NCI-H226 (cell line): ENCODE results near the gene NTN3.

Source experiments
- DNase-seq: peaks from one replicate; pipeline ENCODE4 v3.0.0-alpha.2; 2015

Gene NTN3

DNA sequence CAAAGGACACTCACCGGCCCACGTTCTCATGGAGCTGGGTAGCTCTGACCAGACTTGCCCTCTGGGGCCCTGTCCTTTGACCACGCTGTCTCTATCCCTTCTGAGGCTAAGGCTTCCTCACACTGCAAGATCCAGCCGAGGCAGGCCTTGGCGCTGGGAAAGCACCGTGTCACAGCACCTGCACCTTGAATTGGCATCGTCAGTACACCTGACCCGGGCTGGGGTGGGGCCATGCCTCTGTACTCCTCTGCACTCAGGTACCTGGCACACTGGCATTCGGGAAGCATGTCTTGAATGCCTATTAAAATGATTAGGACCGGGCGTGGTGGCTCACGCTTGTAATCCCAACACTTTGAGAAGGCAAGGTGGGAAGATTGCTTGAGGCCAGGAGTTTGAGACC is 9.9 kb downstream of the NTN3 start:
- DNase-seq = no peak

DNA sequence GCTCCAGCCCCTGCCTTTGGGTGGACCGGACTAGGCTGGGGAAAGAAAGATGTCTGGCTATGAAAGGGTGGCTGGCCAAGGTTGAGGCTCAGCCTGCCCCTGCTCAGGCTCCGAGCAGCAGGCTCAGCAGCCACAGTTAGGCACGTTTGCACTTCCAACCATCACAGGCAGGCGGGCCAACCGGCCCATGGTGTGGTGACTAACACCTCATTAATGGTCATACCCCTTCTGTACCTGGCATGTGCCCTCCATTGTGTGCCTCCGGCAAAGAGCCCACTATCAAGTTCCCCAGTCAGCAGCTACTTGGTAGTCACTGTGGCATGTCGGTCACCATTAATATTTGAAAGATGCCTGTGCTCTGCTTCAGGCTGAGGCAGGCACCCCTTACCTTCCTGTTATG is 10.6 kb downstream of the NTN3 start:
- DNase-seq = no peak

DNA sequence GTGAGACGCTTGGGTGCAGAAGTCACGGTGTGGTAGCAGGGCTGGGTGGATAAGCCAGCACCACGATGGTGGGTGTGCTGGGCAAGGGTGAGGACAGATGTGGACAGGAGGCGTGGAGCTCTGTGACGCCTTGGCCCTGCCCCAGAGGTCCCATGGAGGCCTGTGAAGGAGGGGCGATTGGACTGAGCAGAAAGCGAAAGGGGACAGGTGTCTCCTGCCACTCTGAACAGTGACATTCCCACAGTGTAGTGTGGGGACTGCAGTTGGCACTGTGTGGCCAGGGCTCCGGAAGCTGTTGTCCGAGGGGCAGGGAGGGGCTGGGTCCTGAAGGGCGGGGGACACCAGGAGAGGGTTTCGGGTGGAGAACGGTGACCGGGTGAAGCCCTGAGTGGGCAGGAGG is 11.2 kb downstream of the NTN3 start:
- no peak for DNase-seq

DNA sequence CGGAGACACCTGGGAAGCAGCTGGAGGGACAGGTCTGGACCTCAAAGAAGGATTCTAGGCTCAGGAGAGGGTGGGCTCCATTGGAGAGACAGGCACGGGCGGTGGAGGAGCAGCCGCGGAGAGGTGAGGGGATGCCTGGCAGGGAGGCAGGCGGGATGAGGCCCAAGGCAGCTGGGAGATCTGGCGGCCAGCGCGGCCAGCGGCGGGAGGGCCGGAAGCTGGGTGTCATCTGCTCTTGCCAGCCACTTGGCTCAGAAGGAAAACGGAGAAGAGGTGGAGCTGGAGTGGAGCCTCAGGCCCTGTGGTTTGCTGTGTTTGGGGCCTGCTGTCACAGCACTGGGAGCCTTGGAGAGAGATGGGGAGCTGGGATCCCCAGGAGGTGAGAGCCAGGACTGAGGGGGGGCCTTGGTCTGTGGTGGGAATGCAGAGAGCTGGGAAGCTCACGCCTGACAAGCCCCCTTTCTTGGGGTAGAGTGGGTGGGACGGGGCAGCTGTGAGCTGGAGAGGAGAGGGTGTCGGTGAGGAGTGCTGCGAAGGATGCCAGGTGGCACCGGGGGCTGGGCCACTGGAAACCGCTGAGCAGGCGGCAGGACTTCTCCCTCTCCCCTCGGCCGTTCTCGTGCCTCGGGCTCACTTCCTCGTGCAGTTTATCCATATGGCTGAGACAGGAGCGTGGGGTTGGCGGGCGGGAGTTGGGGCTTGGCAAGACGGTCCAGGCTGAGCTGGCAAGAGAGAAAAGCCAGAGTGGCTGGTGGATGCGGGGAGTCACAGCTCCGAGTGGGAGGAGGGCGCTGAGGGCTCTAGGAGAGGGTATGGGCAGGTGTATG is 11.8 kb downstream of the NTN3 start:
- no peak for DNase-seq

- no peak for DNase-seq
Observed at GRCh38 chr16:2483939-2484897, 13.1 kb downstream of the NTN3 start.

- DNase-seq = no peak
Observed at GRCh38 chr16:2484898-2485508, 13.9 kb downstream of the NTN3 start.

GRCh38 chr16:2485811-2486507 is 14.9 kb downstream of the NTN3 start:
- DNase-seq = no peak

GRCh38 chr16:2486645-2487516 is 15.8 kb downstream of the NTN3 start:
- DNase-seq = no peak

- DNase-seq = no peak
Observed at GRCh38 chr16:2487517-2487842, 16.4 kb downstream of the NTN3 start.

- no peak for DNase-seq
Observed at GRCh38 chr16:2487903-2488531, 16.9 kb downstream of the NTN3 start.

DNA sequence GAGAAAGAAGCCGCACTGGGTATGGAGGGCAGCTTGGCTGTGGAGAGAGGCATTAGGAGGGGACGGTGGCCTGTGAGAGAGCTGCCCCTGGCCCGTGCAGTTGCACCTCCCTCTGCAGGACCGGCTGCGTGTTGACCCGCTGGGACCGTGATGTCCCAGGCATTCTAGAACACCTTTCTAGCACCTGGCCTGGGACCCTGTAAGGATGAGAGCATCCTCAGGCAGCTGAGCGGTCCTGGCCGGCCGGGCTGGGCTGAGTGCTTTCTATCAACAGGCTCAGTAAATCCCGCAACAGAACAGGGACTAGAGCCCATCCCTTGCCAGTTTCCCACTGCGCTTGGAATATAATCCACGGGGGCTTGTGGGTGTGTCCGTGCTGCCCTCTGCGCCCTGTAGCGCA is 18.5 kb downstream of the NTN3 start:
- DNase-seq = no peak

GRCh38 chr16:2490190-2491105 is 19.4 kb downstream of the NTN3 start:
- no peak for DNase-seq

GRCh38 chr16:2492292-2492691 is 21.2 kb downstream of the NTN3 start:
- DNase-seq = no peak

GRCh38 chr16:2493605-2494004 is 22.5 kb downstream of the NTN3 start:
- DNase-seq = no peak

DNA sequence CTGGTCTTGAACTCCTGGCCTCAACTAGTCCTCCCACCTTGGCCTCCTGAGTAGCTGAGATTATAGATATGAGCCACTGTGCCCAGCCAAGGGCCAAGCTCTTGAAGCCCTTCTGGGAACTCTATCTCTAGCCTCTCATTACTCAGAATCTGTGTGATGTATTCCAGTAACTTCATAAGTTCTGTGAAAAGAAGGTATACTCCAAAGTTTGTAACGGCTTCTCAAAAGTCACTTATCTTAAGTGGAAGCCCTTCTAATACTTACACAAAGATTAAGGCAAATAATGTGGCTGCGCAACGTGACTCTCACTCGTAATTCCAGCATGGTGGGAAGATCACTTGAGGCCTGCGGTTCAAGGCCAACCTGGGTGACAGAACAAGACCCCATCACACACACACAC is 23.5 kb downstream of the NTN3 start:
- DNase-seq = no peak

GRCh38 chr16:2495041-2495440 is 23.9 kb downstream of the NTN3 start:
- no peak for DNase-seq

DNA sequence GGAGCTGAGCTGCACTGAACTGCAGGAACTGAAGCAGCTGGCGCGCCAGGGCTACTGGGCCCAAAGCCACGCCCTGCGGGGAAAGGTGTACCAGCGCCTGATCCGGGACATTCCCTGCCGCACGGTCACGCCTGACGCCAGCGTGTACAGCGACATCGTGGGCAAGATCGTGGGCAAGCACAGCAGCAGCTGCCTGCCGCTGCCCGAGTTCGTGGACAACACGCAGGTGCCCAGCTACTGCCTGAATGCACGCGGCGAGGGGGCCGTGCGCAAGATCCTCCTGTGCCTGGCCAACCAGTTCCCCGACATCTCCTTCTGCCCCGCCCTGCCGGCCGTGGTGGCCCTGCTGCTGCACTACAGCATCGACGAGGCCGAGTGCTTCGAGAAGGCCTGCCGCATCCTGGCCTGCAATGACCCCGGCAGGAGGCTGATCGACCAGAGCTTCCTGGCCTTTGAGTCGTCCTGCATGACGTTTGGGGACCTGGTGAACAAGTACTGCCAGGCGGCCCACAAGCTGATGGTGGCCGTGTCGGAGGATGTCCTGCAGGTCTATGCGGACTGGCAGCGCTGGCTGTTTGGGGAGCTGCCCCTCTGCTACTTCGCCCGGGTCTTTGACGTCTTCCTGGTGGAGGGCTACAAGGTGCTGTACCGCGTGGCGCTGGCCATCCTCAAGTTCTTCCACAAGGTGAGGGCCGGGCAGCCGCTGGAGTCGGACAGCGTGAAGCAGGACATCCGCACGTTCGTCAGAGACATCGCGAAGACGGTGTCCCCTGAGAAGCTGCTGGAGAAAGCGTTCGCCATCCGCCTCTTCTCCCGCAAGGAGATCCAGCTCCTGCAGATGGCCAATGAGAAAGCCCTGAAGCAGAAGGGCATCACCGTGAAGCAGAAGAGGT is 25.4 kb downstream of the NTN3 start:
- no peak for DNase-seq

GRCh38 chr16:2497116-2497630 is 26.1 kb downstream of the NTN3 start:
- DNase-seq = no peak
